Astrocyte of the cerebellum (primary cell): ENCODE measurements around the gene PLD1.

Experiments used
- DNase-seq: peaks from one replicate; pipeline ENCODE4 v3.0.0-alpha.2; 2011; ENCODE audit warnings: low read depth
- H3K4me3 ChIP-seq: 2 replicates; pipeline ENCODE4 v1.5.1; 2011; ENCODE audit warnings: mild to moderate bottlenecking, low read depth, low read length, moderate library complexity
- in situ Hi-C: cut with HindIII; loops from 2 replicates; pipeline ENCODE4 v1.10.0; 2017; ENCODE audit warnings: low sequenced_read_pairs
- TF ChIP-seq, protein P1 (sequence below): IDR thresholded peaks from 2 replicates; pipeline ENCODE4 v1.5.1; 2012; ENCODE audit warnings: low read length, low read depth, moderate library complexity, mild to moderate bottlenecking; ENCODE audit errors: missing control alignments

The PLD1 gene

DNA sequence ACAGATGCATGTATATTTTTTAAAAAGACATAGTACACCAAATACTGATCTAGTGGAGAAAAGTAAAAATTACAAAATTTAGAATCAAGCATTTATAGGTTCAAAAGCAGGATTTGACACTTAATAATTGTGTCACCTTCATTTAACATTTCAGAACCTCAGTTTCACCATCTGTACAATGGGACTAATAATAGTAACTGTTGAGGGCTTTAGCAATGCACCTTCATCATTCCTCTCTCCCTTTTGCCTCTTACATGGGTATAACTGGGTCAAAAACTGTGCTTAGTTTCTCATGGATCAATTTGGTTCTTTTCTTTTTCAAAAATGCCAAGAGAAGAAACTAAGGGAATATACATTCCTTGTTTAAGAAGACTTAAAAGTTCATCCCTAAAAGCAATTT is 27.4 kb upstream of the PLD1 start:
- TF ChIP-seq, protein P1, sequence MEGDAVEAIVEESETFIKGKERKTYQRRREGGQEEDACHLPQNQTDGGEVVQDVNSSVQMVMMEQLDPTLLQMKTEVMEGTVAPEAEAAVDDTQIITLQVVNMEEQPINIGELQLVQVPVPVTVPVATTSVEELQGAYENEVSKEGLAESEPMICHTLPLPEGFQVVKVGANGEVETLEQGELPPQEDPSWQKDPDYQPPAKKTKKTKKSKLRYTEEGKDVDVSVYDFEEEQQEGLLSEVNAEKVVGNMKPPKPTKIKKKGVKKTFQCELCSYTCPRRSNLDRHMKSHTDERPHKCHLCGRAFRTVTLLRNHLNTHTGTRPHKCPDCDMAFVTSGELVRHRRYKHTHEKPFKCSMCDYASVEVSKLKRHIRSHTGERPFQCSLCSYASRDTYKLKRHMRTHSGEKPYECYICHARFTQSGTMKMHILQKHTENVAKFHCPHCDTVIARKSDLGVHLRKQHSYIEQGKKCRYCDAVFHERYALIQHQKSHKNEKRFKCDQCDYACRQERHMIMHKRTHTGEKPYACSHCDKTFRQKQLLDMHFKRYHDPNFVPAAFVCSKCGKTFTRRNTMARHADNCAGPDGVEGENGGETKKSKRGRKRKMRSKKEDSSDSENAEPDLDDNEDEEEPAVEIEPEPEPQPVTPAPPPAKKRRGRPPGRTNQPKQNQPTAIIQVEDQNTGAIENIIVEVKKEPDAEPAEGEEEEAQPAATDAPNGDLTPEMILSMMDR, result no peak
- DNase-seq, result no peak
- in situ Hi-C loops, result no loop called here
- no peak overlapping the region for H3K4me3 ChIP-seq

DNA sequence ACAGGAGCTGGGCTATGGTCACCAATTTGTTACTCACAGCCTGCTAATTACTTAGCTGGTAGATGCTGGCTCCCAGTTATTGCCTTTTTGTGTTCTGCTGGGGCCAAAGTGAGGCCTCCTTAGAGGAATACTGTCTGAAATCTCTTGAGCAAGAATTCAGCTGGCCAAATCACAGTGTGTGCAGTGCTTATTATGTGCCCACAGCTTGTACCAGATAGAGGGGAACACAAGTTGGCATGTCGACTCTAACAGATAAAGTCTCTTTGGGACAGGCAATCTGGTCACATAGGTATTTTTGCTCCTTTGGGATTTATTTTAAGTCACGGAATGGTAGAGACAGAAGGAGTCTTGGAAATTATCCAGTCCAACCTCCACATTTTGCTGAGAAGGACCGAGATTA is 26.6 kb upstream of the PLD1 start:
- no peak overlapping the region for H3K4me3 ChIP-seq
- DNase-seq, result no peak
- TF ChIP-seq, protein P1, result no peak
- in situ Hi-C loops, result no loop called here

DNA sequence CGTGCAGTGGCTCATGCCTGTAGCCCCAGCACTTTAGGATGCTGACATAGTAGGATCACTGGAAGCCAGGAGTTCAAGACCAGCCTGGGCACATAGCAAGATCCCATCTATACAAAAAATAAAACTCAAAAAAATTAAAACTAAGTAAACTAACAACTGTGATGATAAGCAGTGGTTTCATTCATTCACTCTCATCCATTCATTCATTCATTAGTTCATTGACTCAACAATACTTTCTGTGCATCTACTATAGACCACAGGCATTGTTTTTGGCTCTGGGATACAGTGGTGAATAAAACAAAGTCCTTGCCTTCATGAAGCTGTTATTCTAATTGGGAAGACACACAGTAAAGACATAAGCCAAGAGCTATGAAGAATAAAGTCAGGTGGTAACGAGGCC is 25.3 kb upstream of the PLD1 start:
- TF ChIP-seq, protein P1, result no peak
- in situ Hi-C loops, result no loop called here
- no peak overlapping the region for H3K4me3 ChIP-seq
- DNase-seq, result no peak

DNA sequence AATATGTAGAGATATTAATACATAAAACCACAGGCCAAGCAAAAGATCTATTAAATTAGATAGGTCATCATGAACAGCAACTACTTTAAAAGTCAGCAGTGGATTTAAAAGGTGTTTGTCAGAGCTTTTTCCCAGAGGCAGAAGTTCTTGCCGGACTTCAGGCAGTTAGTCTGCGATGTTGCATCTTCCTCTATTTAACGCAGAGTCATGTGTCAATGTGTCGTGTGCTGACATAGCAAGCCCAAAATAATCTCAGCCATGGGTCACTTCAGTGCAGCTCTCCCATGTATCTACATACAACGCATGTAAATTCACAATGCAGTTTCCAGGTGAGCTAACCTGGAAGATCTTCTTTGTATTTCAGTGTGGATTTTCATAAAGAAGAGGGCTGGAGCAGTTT is 24.8 kb upstream of the PLD1 start:
- H3K4me3 ChIP-seq, result no peak overlapping the region
- in situ Hi-C loops, result no loop called here
- TF ChIP-seq, protein P1, result no peak
- no peak for DNase-seq

DNA sequence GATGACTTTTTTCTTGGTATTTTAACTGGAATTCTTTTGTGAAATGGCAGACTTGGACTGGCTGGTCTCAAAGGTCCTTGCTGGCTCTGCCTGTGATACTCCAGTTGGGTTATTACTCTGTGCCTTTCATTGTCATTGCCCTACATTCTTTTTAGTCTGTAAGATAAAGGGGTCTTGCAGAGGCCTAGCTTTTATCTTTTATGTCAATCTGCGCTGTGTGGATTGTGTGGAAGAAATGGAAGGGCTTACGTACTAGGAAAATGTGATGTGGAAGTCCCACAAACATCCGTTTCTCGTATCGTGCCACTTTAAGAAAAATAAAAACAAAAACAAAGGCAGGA is 24.1 kb upstream of the PLD1 start:
- TF ChIP-seq, protein P1, result no peak
- in situ Hi-C loops, result no loop called here
- H3K4me3 ChIP-seq, result no peak overlapping the region
- no peak for DNase-seq

DNA sequence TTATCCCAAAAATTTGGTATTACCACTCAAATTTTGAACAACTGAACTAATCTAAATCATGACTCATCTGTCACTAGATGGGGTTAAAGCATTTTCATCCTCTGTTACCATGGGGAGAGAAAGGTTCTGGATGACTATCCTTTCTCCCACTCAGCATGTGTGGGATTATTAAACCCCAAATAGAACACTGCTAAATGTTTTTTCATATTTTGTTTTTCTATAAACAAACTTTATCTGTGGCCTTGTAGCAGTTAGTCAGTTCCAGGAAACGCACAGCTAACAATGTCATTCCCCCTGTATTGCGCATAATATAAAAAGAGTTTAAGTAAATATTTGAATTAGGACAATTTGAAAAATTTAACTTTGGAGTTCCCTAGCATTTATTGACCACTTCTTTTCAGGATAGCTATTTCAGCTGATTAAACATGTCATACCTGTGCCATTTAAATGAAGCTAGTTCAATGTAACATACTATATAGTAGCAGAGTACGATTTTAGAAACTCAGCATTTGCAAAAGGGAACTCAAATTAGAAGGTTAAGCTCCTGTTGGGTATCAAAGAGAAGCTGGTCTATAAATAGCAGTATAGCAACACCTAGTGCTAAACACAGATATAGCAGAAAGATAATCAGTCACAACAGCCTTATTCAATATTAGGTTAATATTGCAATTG is 23.6 kb upstream of the PLD1 start:
- TF ChIP-seq, protein P1, result peak; percentile 47
- in situ Hi-C loops, result no loop called here
- DNase-seq, result no peak
- H3K4me3 ChIP-seq, result no peak overlapping the region
